GM12865 (cell line): Measurements from ENCODE around the gene TBC1D21.

Source experiments
- DNase-seq: peaks from one replicate; pipeline ENCODE4 v3.0.0; 2010; ENCODE audit warnings: low read depth
- H3K4me3 ChIP-seq: 2 replicates; pipeline ENCODE4 v1.5.1; 2011; ENCODE audit warnings: mild to moderate bottlenecking, low read depth, low read length, control low read depth
- CTCF ChIP-seq: IDR thresholded peaks from 2 replicates; pipeline ENCODE4 v1.5.1; 2011; ENCODE audit warnings: low read length, control low read depth, low read depth, inconsistent platforms; ENCODE audit not compliant: insufficient read depth; ENCODE audit errors: missing control alignments

Gene TBC1D21

GRCh38 chr15:73873456-73873855 lies at the start of gene TBC1D21:
TSS of gene TBC1D21 (plus strand) at chr15:73873564. CDS start at chr15:73873710, 146 bp downstream.
- no peak within 1 kb of the TSS for H3K4me3 ChIP-seq
- TF ChIP-seq CTCF: no peak
- no peak for DNase-seq

GRCh38 chr15:73826711-73827251 lies 46.6 kb upstream of the TBC1D21 start:
- no peak for DNase-seq
- H3K4me3 ChIP-seq: no peak overlapping the region
- TF ChIP-seq CTCF: no peak

GRCh38 chr15:73829523-73829922 lies 43.8 kb upstream of the TBC1D21 start:
- DNase-seq: no peak
- no peak for TF ChIP-seq CTCF
- H3K4me3 ChIP-seq: no peak overlapping the region

- TF ChIP-seq CTCF: no peak
- DNase-seq: no peak
These were observed 40.7 kb upstream of the TBC1D21 start for GRCh38 chr15:73832657-73833056.

GRCh38 chr15:73836845-73837244 lies 36.5 kb upstream of the TBC1D21 start:
- no peak for DNase-seq
- TF ChIP-seq CTCF: no peak
- no peak overlapping the region for H3K4me3 ChIP-seq

More at GRCh38 chr15:73832657-73833056, 40.7 kb upstream of the TBC1D21 start:
- H3K4me3 ChIP-seq: no peak overlapping the region

GRCh38 chr15:73838831-73839426 lies 34.4 kb upstream of the TBC1D21 start:
- no peak for DNase-seq

More at GRCh38 chr15:73838831-73839426, 34.4 kb upstream of the TBC1D21 start:
- TF ChIP-seq CTCF: no peak
- H3K4me3 ChIP-seq: no peak overlapping the region
